ENCODE measurements around the gene TMEM79. TPM values are rescaled to one million over a fixed set of nuclear protein-coding genes. Genes with fewer than 3 reads are reported as not detected.

Gene TMEM79
- total RNA-seq, 1 donor, result 0.86 TPM

DNA sequence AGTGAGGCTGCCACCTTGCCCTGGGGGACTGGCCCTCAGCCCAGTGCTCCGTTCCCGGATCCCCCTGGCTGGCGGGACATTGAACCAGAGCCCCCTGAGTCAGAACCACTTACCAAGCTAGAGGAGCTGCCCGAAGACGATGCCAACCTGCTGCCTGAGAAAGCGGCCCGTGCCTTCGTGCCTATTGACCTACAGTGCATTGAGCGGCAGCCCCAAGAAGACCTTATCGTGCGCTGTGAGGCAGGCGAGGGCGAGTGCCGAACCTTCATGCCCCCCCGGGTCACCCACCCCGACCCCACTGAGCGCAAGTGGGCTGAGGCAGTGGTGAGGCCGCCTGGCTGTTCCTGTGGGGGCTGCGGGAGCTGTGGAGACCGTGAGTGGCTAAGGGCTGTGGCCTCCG, 1.3 kb downstream of the TMEM79 start:
- H3K4me3 ChIP-seq (ENCODE audit: low read depth, low read length), result no peak overlapping the region
- DNase-seq (ENCODE audit: low read depth), result no peak
- TF ChIP-seq, protein P1, sequence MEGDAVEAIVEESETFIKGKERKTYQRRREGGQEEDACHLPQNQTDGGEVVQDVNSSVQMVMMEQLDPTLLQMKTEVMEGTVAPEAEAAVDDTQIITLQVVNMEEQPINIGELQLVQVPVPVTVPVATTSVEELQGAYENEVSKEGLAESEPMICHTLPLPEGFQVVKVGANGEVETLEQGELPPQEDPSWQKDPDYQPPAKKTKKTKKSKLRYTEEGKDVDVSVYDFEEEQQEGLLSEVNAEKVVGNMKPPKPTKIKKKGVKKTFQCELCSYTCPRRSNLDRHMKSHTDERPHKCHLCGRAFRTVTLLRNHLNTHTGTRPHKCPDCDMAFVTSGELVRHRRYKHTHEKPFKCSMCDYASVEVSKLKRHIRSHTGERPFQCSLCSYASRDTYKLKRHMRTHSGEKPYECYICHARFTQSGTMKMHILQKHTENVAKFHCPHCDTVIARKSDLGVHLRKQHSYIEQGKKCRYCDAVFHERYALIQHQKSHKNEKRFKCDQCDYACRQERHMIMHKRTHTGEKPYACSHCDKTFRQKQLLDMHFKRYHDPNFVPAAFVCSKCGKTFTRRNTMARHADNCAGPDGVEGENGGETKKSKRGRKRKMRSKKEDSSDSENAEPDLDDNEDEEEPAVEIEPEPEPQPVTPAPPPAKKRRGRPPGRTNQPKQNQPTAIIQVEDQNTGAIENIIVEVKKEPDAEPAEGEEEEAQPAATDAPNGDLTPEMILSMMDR (IDR thresholded peaks at IDR 0.05; ENCODE audit: insufficient read depth, low read depth, low read length), result no peak

DNA sequence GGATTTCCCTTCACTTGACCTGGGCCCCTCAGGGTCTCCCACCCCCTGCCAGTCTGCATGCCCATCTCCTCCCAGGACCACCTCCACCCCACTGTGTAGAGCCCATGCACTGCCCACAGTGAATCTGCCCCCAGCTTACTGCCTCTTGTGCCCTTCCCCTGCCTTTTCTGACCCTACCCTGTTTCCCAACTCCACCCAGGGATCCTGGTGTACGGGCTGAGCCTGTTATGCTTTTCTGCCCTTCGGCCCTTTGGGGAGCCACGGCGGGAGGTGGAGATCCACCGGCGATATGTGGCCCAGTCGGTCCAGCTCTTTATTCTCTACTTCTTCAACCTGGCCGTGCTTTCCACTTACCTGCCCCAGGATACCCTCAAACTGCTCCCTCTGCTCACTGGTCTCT, 1.9 kb downstream of the TMEM79 start:
- DNase-seq (ENCODE audit: low read depth), result no peak
- no peak overlapping the region for H3K4me3 ChIP-seq (ENCODE audit: low read depth, low read length)
- TF ChIP-seq, protein P1 (IDR thresholded peaks at IDR 0.05; ENCODE audit: insufficient read depth, low read depth, low read length), result no peak

DNA sequence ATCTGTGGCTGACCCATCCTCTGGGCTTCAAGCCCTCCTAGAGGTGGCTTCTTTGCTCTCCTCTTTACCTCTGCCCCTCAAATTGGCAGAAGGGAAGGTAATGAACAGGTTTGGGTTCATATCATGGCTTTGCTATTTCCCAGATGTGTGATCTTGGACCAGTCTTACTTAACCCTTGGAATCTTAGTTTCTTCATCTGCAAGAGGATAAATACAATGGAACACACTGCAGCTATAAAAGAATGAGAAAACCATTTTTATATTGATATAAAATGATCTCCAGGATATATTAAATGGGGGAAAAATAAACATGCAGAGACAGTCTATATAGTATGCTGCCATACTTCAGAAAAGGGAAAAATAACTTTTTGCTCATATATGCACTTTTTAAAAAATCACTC, 5.7 kb downstream of the TMEM79 start:
- TF ChIP-seq, protein P1 (IDR thresholded peaks at IDR 0.05; ENCODE audit: insufficient read depth, low read depth, low read length), result no peak
- H3K4me3 ChIP-seq (ENCODE audit: low read depth, low read length), result no peak overlapping the region
- DNase-seq (ENCODE audit: low read depth), result no peak

DNA sequence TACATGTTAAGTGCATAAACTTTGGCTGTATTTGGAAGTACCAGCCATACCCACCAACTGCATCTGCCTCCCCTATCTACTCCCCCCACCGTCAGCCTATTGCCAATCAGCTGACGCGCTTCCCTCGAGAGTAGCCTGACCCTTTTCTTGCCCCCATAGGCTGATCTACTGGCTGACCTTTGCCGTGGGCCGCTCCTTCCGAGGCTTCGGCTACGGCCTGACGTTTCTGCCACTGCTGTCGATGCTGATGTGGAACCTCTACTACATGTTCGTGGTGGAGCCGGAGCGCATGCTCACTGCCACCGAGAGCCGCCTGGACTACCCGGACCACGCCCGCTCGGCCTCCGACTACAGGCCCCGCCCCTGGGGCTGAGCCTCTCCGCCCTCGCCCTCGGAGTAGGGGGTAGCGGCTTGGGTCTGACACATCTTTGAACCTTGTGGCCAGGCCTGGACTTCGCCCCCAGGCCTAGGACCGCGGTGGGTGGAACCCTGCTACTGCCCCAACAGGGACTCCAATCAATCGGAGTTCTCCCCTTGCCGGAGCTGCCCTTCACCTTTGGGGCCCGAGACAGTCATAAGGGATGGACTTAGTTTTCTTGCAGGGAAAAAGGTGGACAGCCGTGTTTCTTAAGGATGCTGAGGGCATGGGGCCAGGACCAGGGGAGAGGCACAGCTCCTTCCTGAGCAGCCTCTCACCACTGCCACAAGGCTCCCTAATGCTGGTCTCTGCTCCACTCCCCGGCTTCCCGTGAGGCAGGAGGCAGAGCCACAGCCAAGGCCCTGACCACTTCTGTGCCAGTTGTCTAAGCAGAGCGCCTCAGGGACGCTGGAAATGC, 7.3 kb downstream of the TMEM79 start:
- peak overlapping the region; percentile 75 for H3K4me3 ChIP-seq (ENCODE audit: low read depth, low read length)
- peak; percentile 87 for DNase-seq (ENCODE audit: low read depth)
- TF ChIP-seq, protein P1 (IDR thresholded peaks at IDR 0.05; ENCODE audit: insufficient read depth, low read depth, low read length), result no peak

DNA sequence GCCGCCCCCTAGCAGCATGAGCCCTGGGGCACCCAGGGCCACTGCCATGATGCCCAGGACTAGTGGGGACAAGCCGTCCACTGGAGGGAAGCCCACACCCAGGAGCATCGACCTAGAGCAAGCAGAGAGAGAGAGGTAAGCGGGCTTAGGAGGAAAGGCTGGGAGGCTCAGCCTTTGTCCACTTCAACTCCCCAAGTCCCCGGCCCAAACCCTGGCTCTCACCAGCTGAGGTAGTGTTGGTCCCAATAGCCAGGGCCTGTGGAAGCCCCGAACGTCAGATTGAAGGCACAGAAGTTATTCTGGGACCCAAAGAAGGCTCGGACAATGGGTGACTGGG, 8.9 kb downstream of the TMEM79 start:
- no peak overlapping the region for H3K4me3 ChIP-seq (ENCODE audit: low read depth, low read length)
- DNase-seq (ENCODE audit: low read depth), result no peak
- TF ChIP-seq, protein P1 (IDR thresholded peaks at IDR 0.05; ENCODE audit: insufficient read depth, low read depth, low read length), result no peak

DNA sequence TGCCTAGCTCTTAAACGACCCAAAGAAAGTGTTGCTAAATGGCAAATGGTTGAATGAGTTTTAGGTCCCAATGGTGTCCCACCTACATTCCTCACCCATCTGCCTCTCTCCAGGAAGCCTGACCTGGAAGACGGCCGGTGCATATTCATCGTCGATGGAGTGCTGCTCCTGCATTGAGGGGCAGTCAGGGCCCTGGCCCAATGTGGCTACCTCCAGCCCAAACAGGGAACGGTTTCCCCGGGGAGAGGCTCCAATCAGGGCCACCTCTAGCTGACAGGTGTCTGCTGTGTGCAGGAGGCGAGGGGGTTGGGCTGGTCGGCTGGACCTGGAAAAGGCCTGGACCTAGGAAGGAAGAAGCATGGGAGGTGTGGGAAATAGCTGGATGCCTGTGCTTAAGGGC, 9.8 kb downstream of the TMEM79 start:
- no peak overlapping the region for H3K4me3 ChIP-seq (ENCODE audit: low read depth, low read length)
- DNase-seq (ENCODE audit: low read depth), result no peak
- TF ChIP-seq, protein P1 (IDR thresholded peaks at IDR 0.05; ENCODE audit: insufficient read depth, low read depth, low read length), result no peak

Data from fibroblast of villous mesenchyme (primary cell).